Activated T-cell treated with anti-CD3 and anti-CD28 coated beads, Interleukin-2, amount 50 U/mL, for 4 hours (primary cell): ENCODE data around the gene STXBP1. TPM values are rescaled to one million over a fixed set of nuclear protein-coding genes. Genes with fewer than 3 reads are reported as not detected.

Source experiments
- ATAC-seq, 2 donors: fragments of 200-7000 bp; cut with Tn5 transposase; one replicate each; pipeline ENCODE4 v1.10.0; 2021
- DNase-seq: peaks from one replicate; pipeline ENCODE4 v3.0.0-alpha.2; 2020
- H3K27me3 Mint-ChIP-seq: one replicate; pipeline ENCODE4 v1.8.0; 2021; ENCODE audit warnings: low read depth, mixed read lengths
- H3K36me3 Mint-ChIP-seq: one replicate; pipeline ENCODE4 v1.8.0; 2022; ENCODE audit warnings: mixed read lengths; ENCODE audit not compliant: insufficient read depth
- H3K4me1 Mint-ChIP-seq: one replicate; pipeline ENCODE4 v1.8.0; 2021; ENCODE audit warnings: low read depth, mixed read lengths
- H3K4me3 Mint-ChIP-seq: one replicate; pipeline ENCODE4 v1.8.0; 2021; ENCODE audit warnings: mild to moderate bottlenecking, moderate library complexity, mixed read lengths
- H3K9me3 Mint-ChIP-seq: one replicate; pipeline ENCODE4 v1.8.0; 2021; ENCODE audit warnings: mixed read lengths
- total RNA-seq, 3 donors: library from RNA; stranded (reverse); gene quantifications; one replicate each; pipeline ENCODE4 v1.2.1, GENCODE V29; 2021

The STXBP1 gene
- total RNA-seq, 3 donors from 2014 or later = 10.8 to 11.6 (median 11.0) TPM

- ATAC-seq (no peak), DNase-seq (no peak)
- no peaks in the 10 kb centered on the region for H3K9me3 Mint-ChIP-seq
- H3K27me3 Mint-ChIP-seq = peaks cover 2% of the 10 kb centered on the region
- H3K36me3 Mint-ChIP-seq = peaks cover 2% of the 10 kb centered on the region
- peaks cover 10% of the 10 kb centered on the region for H3K4me1 Mint-ChIP-seq
- no peak overlapping the region for H3K4me3 Mint-ChIP-seq
Observed at GRCh38 chr9:127694890-127695720, 83.0 kb downstream of the STXBP1 start.

- DNase-seq = no peak
- Mint-ChIP-seq H3K4me1 (peaks cover 13% of the 10 kb centered on the region), H3K27me3 (peaks cover 2% of the 10 kb centered on the region), H3K36me3 (no peaks in the 10 kb centered on the region), H3K4me3 (no peak overlapping the region), H3K9me3 (no peaks in the 10 kb centered on the region)
- ATAC-seq = no peak
Observed at GRCh38 chr9:127697575-127697974, 85.5 kb downstream of the STXBP1 start.

DNA sequence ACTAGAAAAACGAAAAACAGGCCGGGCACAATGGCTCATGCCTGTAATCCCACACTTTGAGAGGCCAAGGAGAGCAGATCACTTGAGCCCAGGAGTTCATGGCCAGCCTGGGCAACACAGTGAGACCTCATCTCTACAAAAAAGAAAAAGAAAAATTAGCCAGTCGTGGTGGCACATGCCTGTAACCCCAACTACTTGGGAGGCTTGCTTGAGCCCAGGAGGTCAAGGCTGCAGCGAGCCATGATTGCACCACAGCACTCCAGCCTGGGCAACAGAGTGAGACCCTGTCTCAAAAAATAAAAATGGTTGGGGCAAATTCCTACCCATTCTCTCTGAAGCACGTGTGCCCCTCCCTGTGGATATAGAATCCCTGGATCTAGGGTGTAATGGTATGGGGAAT is 86.3 kb downstream of the STXBP1 start:
- ATAC-seq (no peak), DNase-seq (no peak)
- H3K4me1 Mint-ChIP-seq = peaks cover 13% of the 10 kb centered on the region
- no peaks in the 10 kb centered on the region for H3K9me3 Mint-ChIP-seq
- no peaks in the 10 kb centered on the region for H3K36me3 Mint-ChIP-seq
- H3K4me3 Mint-ChIP-seq = no peak overlapping the region
- peaks cover 2% of the 10 kb centered on the region for H3K27me3 Mint-ChIP-seq

GRCh38 chr9:127698985-127699670 is 87.1 kb downstream of the STXBP1 start:
- Mint-ChIP-seq H3K4me3 (peak overlapping the region; percentile 69), H3K9me3 (no peaks in the 10 kb centered on the region), H3K36me3 (no peaks in the 10 kb centered on the region), H3K27me3 (peaks cover 2% of the 10 kb centered on the region), H3K4me1 (peaks cover 13% of the 10 kb centered on the region)
- ATAC-seq (peak; percentile 100), DNase-seq (peak; percentile 74)

DNA sequence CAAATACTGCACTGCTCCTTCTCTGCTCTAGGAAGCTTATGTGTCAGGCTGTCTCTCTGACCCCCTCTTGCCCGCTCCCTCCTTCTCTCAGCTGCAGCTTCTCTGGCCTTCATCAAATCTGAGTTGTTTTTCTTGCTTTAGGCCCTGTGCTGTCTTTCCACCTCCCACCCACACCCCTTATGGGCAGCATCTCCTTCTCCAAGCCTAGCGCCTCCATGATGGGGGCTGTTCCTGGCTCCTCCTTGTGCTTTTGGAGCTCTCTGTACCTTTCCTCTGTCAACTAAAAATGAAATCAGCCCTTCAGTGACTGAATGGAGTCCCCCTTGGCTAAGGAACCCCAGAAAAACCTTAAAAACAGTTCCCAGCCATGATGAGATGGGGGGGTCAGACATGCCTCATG is 88.1 kb downstream of the STXBP1 start:
- DNase-seq = no peak
- H3K9me3 Mint-ChIP-seq = no peaks in the 10 kb centered on the region
- H3K36me3 Mint-ChIP-seq = no peaks in the 10 kb centered on the region
- H3K4me1 Mint-ChIP-seq = peaks cover 13% of the 10 kb centered on the region
- H3K27me3 Mint-ChIP-seq = peaks cover 2% of the 10 kb centered on the region
- H3K4me3 Mint-ChIP-seq = no peak overlapping the region
- no peak for ATAC-seq

DNA sequence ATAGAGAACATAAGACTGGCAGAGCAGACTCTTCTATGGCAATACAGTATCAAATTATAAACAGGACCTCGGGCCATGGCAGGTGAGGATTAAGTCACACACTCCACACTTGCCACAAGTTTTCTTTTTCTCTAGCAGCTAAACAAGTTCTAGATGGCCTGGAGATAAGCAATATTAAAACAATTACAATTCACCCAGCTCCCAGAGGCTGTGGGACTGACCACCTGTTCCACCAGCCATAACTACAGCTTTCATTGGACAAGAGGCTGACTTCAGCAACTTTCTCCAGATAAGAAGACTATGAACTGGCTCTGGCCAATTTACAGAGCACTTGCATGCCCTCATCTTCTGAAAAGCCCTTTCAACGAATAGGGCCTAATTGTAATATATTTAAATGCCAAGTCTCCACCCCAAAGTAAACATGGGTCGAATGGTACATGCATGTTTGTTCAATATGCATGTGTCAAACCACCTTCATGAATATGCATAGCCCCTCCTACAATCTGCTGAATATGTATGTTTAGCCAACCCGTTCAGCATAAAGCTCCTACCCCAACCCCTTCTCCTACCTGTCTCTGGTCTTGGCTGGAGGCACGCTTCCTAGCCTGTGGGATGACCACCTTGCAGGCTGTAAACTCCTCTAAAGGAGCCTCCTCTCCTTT is 88.6 kb downstream of the STXBP1 start:
- DNase-seq (no peak), ATAC-seq (no peak)
- Mint-ChIP-seq H3K36me3 (no peaks in the 10 kb centered on the region), H3K4me3 (no peak overlapping the region), H3K4me1 (peaks cover 13% of the 10 kb centered on the region), H3K27me3 (peaks cover 2% of the 10 kb centered on the region), H3K9me3 (no peaks in the 10 kb centered on the region)

DNA sequence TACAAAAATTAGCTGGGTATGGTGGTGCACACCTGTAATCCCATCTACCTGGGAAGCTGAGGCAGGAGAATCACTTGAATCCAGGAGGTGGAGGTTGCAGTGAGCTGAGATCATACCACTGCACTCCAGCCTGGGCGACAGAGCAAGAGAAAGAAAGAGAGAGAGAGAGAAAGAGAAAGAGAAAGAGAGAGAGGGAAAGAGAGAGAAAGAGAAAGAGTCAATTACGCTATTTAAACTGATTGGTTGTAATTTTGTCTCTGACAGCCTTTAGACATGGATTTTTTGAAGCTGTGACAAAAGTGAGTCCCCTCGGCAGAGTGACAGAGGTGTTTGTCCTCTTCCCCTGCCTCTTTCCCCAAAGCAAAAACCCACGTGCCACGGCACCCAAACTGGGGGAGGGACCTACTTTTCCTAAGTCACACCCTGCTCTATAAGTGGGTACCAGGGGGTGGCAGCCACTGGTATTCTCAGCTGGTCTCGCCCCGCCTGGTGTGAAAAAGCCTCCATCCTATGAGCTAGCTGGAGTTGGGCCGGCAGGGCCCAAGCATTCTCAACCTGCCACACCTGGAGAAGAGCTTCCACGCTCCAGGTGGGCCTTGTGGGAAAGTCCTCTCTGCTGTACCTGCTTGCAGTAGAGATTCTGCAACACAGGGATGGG is 91.3 kb downstream of the STXBP1 start:
- ATAC-seq (no peak), DNase-seq (no peak)
- H3K36me3 Mint-ChIP-seq = no peaks in the 10 kb centered on the region
- peaks cover 2% of the 10 kb centered on the region for H3K27me3 Mint-ChIP-seq
- H3K9me3 Mint-ChIP-seq = no peaks in the 10 kb centered on the region
- no peak overlapping the region for H3K4me3 Mint-ChIP-seq
- H3K4me1 Mint-ChIP-seq = peaks cover 21% of the 10 kb centered on the region

GRCh38 chr9:127705577-127706379 is 93.7 kb downstream of the STXBP1 start:
- Mint-ChIP-seq H3K4me3 (no peak overlapping the region), H3K9me3 (no peaks in the 10 kb centered on the region), H3K36me3 (no peaks in the 10 kb centered on the region)

GRCh38 chr9:127706836-127707241 is 94.8 kb downstream of the STXBP1 start, which contains the start of gene CFAP157:
Gene CFAP157 (plus strand): TSS chr9:127706988. CDS start chr9:127707032, 44 bp downstream.
- Mint-ChIP-seq H3K36me3 (no peaks in the 10 kb centered on the region), H3K4me3 (no peak within 1 kb of the TSS), H3K27me3 (no peaks in the 10 kb centered on the region)

More at GRCh38 chr9:127705577-127706379, 93.7 kb downstream of the STXBP1 start:
- Mint-ChIP-seq H3K4me1 (peaks cover 16% of the 10 kb centered on the region), H3K27me3 (no peaks in the 10 kb centered on the region)
- ATAC-seq = no peak
- DNase-seq = no peak

GRCh38 chr9:127707766-127708165 is 95.7 kb downstream of the STXBP1 start:
- no peaks in the 10 kb centered on the region for H3K27me3 Mint-ChIP-seq
- peak; percentile 54 to 70 for ATAC-seq
- H3K9me3 Mint-ChIP-seq = no peaks in the 10 kb centered on the region
- no peak for DNase-seq
- H3K4me1 Mint-ChIP-seq = peaks cover 25% of the 10 kb centered on the region
- H3K4me3 Mint-ChIP-seq = no peak overlapping the region
- H3K36me3 Mint-ChIP-seq = no peaks in the 10 kb centered on the region

More at GRCh38 chr9:127706836-127707241, 94.8 kb downstream of the STXBP1 start, which contains the start of gene CFAP157:
- no peak for DNase-seq
- Mint-ChIP-seq H3K9me3 (no peaks in the 10 kb centered on the region), H3K4me1 (peaks cover 25% of the 10 kb centered on the region)
- no peak for ATAC-seq

GRCh38 chr9:127708952-127709587 is 97.0 kb downstream of the STXBP1 start:
- Mint-ChIP-seq H3K27me3 (no peaks in the 10 kb centered on the region), H3K36me3 (no peaks in the 10 kb centered on the region), H3K4me3 (no peak overlapping the region), H3K4me1 (peaks cover 27% of the 10 kb centered on the region), H3K9me3 (no peaks in the 10 kb centered on the region)
- DNase-seq (no peak), ATAC-seq (no peak)

DNA sequence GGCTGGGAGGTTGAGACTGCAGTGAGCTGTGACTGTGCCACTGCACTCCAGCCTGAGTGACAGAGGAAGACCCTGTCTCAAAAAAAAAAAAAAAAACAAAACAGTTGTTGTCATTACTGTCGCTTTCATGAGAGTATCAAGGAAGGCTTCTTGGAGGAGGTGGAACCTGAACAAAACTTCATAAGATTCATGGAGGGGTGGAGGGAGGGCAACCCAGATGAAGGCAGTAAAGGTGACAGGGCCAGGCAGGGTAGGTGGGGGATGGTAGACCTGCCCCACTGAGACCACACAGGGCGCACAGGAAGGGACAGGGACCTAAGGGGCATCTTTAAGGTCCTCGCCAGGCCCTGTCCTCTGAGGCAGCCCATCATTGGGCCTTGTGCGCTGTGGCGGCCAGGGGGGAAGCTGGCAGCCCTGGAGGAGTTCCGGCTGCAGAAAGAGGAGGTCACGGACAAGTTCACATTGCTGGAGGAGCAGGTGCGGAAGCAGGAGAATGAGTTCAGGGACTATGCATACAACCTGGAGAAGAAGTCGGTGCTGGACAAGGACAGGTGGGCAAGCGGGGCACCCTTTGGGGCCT is 98.2 kb downstream of the STXBP1 start:
- Mint-ChIP-seq H3K9me3 (no peaks in the 10 kb centered on the region), H3K4me3 (no peak overlapping the region), H3K36me3 (no peaks in the 10 kb centered on the region), H3K4me1 (peaks cover 31% of the 10 kb centered on the region), H3K27me3 (no peaks in the 10 kb centered on the region)
- no peak for ATAC-seq
- no peak for DNase-seq

- Mint-ChIP-seq H3K36me3 (no peaks in the 10 kb centered on the region), H3K4me3 (peak overlapping the region; percentile 35), H3K4me1 (peaks cover 39% of the 10 kb centered on the region), H3K27me3 (no peaks in the 10 kb centered on the region), H3K9me3 (no peaks in the 10 kb centered on the region)
- ATAC-seq (no peak), DNase-seq (no peak)
Observed at GRCh38 chr9:127711226-127711701, 99.2 kb downstream of the STXBP1 start.
